GM21723 (cell line): ENCODE measurements around the gene BAG5.
"Not testable (repeated sequence)": the region's sequence is repeated elsewhere in the genome, so short reads cannot be mapped to it uniquely, and the experiment has no call there.

ENCODE experiments used
- ATAC-seq: cut with Tn5 transposase; IDR thresholded peaks from one replicate; pipeline ENCODE4 v1.9.1; 2021; ENCODE audit warnings: mild to moderate bottlenecking, moderate library complexity; ENCODE audit not compliant: unreplicated experiment

The BAG5 gene

DNA sequence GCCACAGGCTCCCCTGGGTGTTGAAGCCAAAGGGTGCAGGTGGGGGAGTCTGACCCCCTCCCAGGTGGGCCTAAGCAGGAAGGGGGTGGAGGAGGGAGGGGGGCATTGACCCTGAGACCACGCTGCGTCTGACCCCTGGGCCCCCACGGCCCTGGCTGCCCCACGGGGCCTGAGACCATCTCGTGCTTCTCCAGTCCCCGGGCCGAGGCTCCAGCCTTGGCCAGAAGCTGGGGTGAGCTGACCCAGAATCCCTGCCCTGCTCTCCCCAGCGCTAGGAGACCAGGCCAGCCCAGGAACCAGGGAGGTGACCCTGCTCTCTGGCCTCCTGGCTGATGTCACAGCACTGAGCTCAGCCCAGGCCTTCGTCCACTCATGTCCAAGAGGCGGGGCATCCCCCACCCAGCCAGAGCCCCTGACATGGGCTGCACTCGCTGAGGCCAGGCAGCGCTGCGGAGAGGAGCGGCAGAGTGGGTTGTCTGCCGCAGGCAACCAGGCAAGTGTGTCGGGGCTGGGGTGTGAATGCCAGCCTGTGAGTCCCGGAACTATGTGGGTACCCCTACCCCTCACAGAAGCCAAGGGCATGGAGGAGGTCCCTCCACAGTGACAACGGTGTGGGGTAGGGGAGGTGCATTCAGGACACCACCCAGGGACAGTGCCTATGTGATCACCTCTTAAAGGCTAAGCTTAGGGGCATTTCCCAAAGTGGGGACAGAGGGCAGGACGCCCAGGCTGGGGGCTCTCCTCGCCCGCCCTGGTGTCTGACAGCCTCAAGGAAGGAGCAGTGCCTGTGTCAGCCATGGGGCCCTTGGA lies 27.2 kb downstream of the BAG5 start:
- no peak for ATAC-seq

- ATAC-seq = no peak
Observed at GRCh38 chr14:103534576-103535061, 27.8 kb downstream of the BAG5 start.

- no peak for ATAC-seq
Observed at GRCh38 chr14:103533999-103534575, 28.4 kb downstream of the BAG5 start.

GRCh38 chr14:103533137-103533998 lies 29.1 kb downstream of the BAG5 start:
- no peak for ATAC-seq

DNA sequence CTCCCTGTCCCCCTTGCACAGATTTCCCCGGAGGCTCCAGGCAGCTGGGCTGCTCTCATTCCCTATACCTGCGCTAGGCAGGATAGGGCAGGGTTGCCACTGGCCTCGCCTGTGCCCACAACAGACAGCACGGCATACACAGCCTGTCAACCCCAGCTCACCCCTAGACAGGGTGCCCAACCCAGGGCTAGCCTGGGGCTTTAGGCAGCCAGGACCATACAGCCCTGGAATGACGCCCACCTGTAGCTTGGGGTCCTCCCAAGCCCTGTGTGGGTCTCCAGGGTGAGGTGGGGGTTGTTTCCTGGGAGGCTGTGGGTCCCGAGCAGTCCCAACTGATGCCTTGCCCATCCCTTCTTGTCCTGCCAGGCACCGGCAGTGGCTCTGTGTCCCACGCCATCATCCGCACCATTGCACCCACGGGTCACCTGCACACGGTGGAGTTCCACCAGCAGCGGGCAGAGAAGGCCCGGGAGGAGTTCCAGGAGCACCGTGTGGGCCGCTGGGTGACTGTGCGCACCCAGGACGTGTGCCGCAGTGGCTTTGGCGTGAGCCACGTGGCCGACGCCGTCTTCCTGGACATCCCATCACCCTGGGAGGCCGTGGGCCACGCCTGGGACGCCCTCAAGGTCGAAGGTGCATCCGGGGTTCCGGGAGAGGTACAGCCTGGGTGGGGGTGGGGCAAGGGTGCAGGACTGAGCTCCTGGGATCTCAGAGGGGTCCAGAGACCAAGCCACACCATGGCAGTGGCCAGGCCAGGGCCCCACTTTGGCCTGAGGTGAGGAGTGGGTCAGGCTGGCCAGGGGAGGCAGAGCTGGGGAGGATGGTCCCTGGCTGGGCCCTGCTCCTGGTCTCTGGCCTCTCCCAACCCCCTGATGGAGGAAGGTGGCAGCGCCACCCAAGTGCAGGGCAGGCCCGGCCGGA lies 30.0 kb downstream of the BAG5 start:
- no peak for ATAC-seq

- ATAC-seq = no peak
Observed at GRCh38 chr14:103531421-103532215, 30.8 kb downstream of the BAG5 start.

GRCh38 chr14:103530831-103531230 lies 31.6 kb downstream of the BAG5 start:
- no peak for ATAC-seq

GRCh38 chr14:103530390-103530789 lies 32.1 kb downstream of the BAG5 start:
- ATAC-seq = no peak

- peak; percentile 3 for ATAC-seq
Observed at GRCh38 chr14:103529383-103530365, 32.8 kb downstream of the BAG5 start.

DNA sequence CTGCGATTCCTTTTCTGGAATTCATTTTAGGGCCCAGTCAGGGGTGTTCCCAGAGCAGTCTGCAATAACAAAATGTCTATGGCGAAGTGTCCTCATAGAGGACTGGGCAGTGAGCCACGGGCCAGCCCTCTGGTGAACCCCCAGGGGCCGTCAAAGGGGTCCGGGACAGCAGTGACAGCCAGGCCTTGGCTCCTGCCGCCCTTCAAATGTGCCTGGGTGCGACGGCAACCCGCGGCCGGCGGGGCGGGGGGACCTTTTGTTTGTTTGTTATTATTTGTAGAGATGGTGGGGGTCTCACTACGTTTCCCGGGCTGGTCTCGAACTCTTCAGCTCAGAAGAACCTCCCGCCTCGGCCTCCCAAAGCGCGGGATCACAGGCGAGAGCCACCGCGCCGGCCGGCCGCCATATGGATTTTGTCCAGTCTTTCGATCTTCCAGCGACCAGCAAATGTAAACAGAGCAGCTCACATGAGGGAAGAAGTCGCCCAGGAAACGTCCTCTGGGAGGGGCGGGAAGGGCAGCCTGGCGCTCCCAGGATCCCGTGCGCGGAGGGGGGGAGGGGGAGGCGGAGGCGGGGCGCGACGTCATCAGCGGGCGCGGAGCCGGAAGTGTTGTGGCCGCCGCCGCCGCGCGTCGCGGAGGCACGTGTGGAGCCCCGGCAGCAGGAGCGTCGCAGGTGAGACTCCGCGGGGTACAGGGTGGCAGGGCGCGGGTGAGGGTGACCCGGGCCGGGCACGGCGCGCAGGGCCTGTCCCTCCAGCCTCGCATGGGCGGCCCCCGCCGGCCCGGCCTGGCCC lies 33.7 kb downstream of the BAG5 start, which contains the start of gene TRMT61A:
TRMT61A (plus strand) TSS at position 610 of the 796 bp plus-strand sequence. CDS start 783 bp downstream, outside the sequence.
- peak; percentile 37 for ATAC-seq

GRCh38 chr14:103528146-103528586 lies 34.3 kb downstream of the BAG5 start:
- ATAC-seq = no peak

DNA sequence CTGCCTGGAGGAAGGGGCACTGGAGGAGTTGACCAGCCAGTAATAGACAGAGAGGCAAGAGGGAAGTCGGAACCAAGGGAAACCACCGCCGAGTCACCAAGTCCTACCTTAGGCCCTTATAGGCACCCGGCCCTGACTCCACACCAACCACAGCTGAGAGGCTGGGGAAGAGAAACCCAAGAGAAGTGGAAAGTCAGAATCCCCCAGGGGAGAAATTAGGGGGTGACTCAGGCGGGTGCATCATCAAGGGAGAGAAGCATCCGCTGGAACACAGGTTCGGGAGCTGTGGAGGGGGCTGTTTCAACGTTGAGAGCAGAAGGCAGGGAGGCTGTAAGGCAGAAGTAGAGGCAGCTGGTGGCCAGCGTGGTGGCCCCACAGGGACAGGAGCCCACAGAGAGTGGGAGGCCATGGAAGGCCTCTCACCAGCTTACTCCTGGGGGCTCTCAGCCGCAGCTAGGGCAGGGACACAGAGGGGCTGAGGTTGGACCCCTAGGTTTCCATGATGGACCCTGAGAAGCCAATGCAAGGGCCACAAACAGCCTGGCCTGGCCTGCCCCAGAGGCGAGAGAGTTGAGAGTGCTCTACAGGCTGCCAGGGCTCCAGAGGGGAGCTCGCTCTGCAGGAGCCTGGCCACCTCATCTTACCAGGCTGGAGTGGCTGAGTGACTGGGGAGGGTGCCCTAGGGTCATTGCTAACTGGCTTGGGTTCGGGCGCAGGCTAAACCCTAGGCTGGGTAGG lies 34.9 kb downstream of the BAG5 start:
- peak; percentile 41 for ATAC-seq

- no peak for ATAC-seq
Observed at GRCh38 chr14:103526914-103527248, 35.6 kb downstream of the BAG5 start.

- no peak for ATAC-seq
Observed at GRCh38 chr14:103526247-103526913, 36.1 kb downstream of the BAG5 start.

DNA sequence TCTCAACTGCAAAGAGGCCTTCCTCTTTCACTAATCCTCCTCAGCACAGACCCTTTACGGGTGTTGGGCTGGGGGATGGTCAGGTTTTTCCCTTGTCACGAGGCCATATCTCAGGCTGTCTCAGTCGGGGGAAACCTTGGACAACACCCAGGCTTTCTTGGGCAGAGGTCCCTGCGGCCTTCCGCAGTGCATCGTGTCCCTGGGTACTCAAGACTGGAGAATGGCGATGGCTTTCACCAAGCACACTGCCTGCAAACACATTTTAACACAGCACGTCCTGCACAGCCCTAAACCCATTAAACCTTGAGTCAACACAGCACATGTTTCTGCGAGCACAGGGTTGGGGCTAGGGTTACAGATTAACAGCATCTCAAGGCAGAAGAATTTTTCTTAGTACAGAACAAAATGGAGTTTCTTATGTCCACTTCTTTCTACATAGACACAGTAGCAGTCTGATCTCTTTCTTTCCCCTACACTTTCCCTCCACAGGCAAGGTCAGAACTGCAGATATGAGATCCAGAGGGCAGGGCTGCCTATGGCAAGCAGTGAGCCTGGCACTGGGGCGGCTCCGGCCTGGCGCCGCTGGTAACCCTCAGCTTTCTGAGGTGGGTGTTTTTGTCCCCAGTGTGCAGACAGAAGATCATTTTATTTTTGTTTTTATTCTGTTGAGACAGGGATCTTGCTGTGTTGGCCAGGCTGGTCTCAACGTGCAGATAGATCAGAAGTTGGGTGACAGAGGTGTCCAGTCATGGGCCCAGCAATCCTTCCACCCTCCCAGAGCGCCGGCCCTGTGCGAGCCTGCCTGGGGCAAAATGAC lies 36.8 kb downstream of the BAG5 start:
- not testable (repeated sequence) for ATAC-seq
